Measurements from ENCODE around the gene SBF2.
"Not testable (repeated sequence)": the region's sequence is repeated elsewhere in the genome, so short reads cannot be mapped to it uniquely, and the experiment has no call there.

SBF2 gene

DNA sequence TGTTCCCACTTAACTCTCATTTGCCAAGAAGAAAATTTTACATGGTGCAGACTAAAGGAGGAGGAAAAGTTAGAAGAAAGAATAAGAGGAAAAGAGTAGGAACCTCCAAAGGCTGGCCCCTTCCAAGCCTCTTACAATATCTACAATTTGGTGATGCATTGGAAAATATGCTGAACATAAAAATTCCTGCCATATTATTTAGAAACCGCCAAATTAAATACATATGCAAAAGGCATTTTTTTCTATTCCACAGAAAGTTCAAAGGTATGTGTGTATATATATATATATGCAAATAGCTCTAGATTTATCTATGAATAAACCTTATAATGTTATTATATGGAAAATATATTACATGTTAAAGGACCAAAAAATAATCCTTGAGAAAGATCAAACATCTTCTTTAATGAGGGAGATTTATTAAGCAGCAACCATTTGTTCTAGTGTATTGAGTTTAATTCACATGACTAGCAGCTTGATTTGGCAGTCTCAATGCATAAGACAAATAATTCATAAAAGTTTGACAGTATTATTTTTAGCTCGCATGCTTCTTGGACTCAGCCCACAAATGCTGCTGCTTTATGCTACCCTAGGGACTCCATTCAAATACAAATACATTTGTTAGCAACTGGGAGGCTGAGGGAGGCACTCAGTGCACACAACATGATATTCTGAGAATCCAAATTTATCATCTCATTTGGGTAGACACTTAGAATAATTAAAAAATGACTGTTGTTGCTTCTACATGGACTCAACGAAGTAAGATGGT is 184.9 kb downstream of the SBF2 start:
- DNase-seq = no peak

DNA sequence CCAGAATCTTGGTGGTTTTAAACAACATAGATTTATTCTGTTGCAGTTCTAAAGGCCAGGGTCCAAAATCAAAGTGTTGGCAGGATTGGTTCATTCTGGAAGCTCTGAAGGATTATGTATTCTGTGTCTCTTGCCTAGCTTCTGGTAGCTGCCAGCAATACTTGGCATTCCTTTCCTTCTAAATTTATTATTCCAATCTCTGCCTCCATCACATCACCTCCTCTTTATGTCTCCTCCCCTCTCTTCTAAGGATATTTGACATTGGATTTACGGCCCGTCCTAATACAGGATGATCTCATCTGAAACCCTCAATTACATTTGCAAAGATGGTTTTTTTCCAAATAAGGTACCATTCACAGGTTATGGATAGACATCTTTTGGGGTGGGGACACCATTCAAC is 186.5 kb downstream of the SBF2 start:
- DNase-seq = no peak

DNA sequence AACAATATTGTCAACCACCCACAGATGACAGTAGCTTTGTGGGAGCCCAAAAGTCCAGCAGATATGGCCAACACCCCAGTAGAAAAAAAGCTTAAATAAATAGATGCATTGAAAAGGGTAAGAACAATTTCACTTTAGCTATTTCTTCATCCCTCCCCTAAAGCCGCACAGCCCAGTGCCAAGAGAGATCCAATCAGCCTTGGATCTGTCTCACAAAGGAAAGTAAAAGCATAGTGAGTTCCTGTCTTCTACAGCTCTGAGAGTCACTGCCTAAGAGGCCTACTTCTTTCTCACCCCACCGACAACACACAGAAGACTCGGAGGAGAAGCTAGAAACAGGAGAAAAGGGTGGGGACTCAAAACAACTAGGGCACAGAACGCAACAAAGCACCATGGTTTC is 196.4 kb downstream of the SBF2 start:
- DNase-seq = no peak

- DNase-seq = no peak
Measured at GRCh38 chr11:10096987-10097386, 197.0 kb downstream of the SBF2 start.

DNA sequence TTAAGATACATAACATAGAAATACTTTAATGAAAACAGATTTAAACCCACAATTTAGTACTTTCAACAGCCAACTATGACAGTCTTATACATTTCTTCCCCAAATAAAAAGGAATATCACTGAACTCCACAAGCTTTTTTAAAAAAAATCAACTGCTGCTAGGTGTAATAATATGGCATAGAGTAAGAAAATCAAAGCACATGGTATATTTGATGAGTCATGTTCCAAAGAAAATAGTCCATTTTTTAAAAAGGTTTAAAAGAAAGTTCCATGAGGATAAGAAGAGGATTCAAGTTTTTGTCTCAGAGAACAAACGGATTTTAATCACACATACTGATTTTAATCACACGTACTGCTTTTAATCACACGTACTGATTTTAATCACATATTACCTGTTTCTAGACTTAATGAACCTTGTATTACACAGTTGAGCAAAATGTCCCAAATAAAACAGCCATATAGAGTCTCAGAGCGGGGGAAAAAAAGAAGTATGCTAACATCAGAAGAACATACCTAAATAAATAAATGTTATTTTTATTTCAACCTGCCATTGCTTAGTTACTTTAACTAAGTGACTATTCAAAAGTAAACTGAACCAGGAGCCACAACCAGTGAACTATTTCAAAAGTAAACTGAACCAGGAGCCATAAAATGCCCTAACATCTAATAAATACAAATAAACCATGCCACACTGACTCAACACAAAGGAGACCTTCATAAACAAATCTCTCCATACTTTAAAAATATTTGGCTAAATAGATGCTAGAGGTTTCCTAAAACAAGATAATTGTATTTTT is 198.4 kb downstream of the SBF2 start:
- no peak for DNase-seq

DNA sequence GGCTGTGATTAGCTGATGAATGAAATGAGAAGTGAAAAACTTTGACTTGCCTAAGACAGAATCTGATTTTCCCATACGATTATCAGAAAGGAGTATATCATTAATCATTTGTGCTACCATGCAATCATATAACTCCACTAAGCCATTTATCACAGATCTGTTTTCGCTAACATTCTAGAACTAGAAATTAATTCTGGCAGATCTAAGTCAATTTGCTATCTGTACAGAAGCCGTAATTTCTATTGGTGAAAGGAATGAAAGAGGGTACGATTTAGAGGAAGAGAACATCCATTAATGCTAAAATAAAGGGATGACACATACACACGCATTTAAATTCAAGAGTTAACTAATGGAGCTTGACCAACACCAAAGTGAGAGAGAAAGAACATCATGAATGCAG is 201.6 kb downstream of the SBF2 start:
- DNase-seq = no peak

DNA sequence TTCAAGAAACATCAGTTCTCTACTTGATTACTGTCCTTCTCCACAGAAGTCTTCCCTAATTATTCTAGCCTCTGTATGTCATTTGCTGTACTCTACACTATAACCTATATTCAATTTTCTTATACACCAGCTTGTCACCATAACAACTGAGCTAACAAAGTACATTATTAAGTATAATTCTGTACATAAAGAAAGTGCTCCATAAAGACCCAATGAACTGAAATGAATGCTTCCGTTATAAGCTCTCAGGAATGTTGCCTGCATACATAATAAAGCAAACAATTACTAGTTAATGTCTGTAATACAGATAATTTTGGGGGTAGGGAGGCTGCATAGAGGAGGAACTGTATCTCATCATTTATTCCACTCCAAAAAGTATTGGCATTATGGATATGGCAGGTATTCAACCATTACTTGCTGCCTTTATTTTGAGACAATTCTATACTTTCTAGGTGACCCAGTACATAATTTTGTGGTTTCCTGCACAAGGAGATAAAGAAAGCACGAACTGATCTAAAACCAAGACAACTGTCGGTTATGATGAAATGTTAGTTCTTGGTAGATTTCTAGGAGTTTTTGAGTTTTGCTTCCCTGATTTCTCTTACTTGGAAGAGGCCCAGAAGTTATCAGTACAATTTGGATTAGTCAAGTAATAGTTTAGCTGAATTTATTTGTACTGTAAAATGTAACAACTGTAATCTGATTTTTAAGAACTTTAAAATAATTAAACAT is 202.5 kb downstream of the SBF2 start:
- no peak for DNase-seq

DNA sequence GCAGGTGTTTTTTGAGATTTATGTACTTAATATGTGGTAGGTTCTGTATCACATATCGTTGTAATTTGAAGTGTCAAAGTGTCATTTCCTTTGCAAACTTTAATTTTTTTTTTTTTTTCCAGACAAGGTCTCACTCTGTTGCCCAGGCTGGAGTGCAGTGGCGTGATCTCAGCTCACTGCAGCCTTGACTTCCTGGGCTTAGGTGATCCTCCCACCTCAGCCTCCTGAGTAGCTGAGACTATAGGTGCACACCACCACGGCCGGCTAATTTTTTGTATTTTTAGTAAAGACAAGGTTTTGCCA is 206.1 kb downstream of the SBF2 start:
- DNase-seq = not testable (repeated sequence)

DNA sequence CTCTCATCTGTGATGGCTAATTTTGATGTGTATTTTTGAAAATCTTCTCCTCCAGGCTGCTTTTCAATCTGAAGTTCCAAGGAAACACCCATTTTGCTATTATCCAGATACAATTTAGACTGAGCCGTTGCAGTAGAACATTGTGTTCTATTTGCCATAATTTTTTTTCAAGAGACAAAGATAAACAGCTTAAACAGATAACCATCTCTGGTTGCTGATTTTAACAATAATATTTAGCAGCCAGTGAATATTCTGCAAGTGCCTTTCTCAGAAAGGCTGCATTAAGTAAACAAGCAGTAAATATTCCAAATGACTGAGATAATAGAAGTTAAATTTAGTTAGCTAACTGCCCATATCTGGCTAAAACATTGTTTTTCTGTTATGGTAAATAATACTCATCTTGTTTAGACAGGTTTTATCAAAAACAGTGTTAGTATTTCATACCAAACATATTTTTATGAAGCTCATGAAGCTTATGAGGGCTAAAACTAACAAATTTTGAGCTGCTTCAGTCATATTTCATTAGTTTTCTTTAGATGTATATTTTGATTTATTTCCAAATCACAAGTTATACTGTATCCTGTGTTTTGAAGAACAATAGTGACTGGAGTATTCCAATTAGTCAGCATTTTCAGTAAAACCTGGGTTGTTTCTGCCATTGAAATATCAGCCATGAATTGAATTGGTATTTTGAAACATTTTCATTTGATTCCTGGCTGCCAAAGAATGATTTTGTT is 206.7 kb downstream of the SBF2 start:
- DNase-seq = no peak

GRCh38 chr11:10080138-10080537 is 213.9 kb downstream of the SBF2 start:
- no peak for DNase-seq

DNA sequence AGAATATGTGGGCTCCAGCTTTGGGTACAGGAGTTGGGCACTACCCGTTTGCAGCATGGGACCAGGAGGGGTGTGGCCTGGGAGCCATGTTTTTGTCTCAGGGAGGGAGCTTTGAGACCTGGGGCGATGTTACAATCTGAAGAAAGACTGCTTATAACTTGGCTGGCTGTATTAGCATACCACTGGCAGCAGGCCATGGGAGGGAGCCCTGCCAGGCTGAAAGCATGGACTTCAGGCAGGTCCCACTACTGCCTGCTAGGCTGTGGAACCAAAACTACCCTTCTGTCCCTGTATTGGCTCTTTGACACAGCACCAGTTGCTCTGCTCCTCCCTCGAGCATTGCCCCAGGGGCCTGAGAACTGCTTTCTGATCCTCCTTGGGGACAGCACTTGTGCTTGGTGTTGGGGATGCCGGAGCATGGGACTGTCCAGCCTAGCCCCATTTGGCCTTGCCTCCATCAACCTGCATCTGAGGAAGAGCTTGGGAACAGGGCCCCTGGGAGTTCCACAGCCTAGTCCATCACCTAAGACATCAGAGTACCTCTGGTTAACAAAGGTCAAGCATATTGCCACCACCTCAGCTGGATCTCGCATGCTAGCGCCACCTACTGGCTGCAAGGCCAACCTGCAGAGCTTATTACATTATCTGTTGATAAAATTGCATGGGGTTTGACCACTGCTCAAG is 217.4 kb downstream of the SBF2 start:
- DNase-seq = peak; percentile 73

- no peak for DNase-seq
Measured at GRCh38 chr11:10075141-10075540, 218.9 kb downstream of the SBF2 start.

GRCh38 chr11:10072841-10073240 is 221.2 kb downstream of the SBF2 start:
- DNase-seq = no peak

DNA sequence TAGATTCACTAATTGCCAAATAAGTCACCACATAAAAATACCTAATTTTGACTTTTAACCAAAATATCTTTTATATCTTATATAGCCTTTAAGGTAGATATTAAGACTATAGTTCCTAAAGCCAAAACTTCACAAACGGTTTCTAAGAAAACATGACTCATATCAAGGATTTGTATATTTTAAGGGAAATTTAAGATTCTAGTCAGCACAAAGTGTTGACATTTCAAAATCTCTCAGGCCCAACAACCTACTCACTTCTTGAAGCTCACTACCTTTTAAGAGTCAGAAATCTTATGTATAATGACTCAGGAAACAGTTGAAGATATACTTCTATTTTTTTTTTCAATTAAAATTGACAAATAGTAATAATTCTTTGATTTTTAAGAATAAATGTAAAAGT is 221.9 kb downstream of the SBF2 start:
- no peak for DNase-seq

DNA sequence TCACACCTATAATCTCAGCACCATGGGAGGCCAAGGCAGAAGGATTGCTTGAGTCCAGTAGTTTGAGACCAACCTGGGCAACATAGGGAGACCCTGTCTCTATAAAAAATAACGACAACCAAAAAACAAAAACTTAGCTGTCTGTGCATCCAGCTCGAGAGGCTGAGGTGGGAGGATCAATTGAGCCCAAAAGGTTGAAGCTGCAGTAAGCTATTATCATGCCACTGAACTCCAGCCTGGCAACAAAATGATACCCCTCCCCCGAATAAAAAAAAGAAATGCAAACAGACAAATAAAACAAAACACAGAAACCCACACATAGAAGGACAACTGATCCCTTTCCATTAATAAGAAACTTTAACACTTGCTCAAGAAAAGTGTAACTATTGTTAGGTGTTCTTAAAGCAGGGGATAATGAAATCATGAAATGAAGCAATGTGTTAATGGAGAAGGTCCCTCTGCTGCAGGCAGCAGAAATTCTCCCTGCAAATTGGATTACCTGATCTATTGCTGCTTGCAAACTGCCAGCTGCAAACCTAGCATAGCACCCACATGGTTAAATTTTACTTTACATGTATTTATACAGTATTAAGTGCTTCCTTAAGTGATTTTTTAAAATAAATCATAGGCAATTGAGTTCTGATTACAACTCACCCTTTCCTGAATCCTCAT is 226.3 kb downstream of the SBF2 start:
- no peak for DNase-seq

DNA sequence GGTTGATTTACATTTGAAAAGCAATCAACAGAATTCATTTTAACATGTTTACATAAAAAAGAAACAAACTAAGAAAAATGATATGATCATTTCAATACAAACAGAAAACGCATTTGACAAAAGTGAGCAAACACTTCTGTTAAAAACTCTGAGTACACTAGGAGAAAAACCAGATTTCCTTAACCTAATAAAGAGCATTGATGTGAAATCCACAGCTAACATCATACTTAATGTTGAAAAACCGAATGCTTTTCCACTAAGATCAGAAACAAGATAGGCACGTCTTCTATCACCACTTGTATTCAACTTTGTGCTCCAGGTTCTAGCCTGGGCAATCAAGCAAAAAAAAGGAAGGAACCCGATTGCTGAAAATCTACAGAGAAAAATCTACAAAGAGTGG is 227.6 kb downstream of the SBF2 start:
- DNase-seq = no peak

DNA sequence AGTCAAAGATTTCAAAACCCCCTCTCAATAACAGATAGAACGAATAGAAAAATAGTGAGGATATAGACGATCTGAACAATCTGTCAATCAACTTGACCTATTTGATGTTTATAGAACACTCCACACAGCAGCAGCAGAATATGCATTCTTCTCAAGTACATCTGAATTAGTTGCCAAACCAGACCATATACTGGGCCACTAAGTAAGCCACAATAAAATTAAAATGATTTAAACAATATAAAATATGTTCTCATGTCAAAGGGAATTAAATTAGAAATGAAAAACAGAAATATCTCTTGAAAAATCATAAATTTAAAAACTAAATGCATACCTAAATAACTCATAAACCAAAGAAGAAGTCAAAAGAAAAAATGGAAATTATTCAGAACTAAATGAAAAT is 229.2 kb downstream of the SBF2 start:
- no peak for DNase-seq

- no peak for DNase-seq
Measured at GRCh38 chr11:10058356-10058755, 235.7 kb downstream of the SBF2 start.

GRCh38 chr11:10051868-10052586 is 242.0 kb downstream of the SBF2 start:
- DNase-seq = no peak

DNA sequence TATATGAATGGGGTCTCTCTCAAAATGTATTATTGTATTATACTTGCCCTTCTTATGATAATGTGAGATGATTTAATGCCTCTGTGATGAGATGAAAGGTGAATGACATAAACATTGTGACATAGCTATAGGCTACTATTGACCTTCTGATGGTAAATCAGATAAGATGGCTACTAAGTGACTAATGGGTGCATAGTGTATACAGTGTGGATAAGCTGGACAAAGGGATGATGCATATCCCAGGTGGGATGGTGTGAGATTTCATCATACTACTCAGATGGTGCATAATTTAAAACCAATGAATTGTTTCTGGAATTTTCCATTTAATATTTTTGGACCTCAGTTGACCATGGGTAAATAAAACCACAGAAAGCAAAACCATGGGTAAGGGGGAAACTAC is 243.5 kb downstream of the SBF2 start:
- no peak for DNase-seq

- DNase-seq = no peak
Measured at GRCh38 chr11:10049756-10050155, 244.3 kb downstream of the SBF2 start.
